ENCODE results near the gene MTCH1. TPM values are rescaled to one million over a fixed set of nuclear protein-coding genes. Genes with fewer than 3 reads are reported as not detected.

MTCH1 gene
- total and polyA plus RNA-seq, 2 of the 4 experiments (the other 2 are of a cell fraction), result 215 to 263 TPM

DNA sequence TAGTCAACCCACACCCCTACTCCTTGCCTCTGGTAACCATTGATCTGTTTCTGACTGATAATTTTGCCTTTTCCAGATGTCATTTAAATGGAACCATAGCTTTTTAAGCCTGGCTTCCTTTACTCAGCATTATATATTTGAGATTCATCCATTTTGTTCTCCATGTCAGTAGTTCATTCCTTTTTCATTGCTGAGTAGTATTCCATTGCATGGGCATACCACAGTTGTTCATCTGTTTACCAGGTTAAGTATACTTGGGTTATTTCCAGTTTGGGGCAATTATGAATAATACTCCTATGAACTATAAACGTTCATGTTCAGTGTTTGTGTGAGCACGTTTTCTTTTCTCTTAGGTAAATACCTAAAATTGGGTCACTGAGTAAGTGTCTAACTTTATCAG lies 44.6 kb upstream of the MTCH1 start:
- no peaks in the 10 kb centered on the region for H3K9me3 ChIP-seq (ENCODE audit: control insufficient read depth, insufficient read depth, low read length)
- H4K8ac ChIP-seq (ENCODE audit: low read depth in 2 of 2, low read length in 2 of 2), result no peak overlapping the region
- intact Hi-C loops (cut with micrococcal nuclease), result no loop called here
- H3K4me3 ChIP-seq (ENCODE audit: insufficient read depth, low read depth, low read length), result no peak overlapping the region
- H3K14ac ChIP-seq (replicated peaks; ENCODE audit: low read depth, low read length), result no peak overlapping the region
- no peaks in the 10 kb centered on the region for H3K4me1 ChIP-seq (ENCODE audit: control insufficient read depth, insufficient read depth, low read length)
- H2BK15ac ChIP-seq (ENCODE audit: low read depth, low read length), result no peak overlapping the region
- H3K18ac ChIP-seq (ENCODE audit: low read depth, low read length), result no peak overlapping the region
- no peak overlapping the region for H2BK5ac ChIP-seq (ENCODE audit: low read depth, low read length, poor library complexity, severe bottlenecking)
- BruUV-seq (replicated peaks), result no TSS peak
- no peak overlapping the region for H4K5ac ChIP-seq (ENCODE audit: low read depth, low read length)
- H4K91ac ChIP-seq (ENCODE audit: insufficient read depth, low read depth, low read length), result no peak overlapping the region
- POLR2A ChIA-PET (ENCODE audit: unreplicated experiment), result no interaction called here
- no peaks in the 10 kb centered on the region for H3K36me3 ChIP-seq (ENCODE audit: control insufficient read depth, insufficient read depth, low read length)
- no peak overlapping the region for H2AK5ac ChIP-seq (ENCODE audit: low read depth, low read length)
- H3K4ac ChIP-seq (ENCODE audit: low read depth, low read length), result no peak overlapping the region
- no peaks in the 10 kb centered on the region for H4K20me1 ChIP-seq (ENCODE audit: insufficient read depth, low read length)
- TF ChIP-seq RCOR1 (IDR thresholded peaks at IDR 0.05; ENCODE audit: insufficient replicate concordance, low read length), result peak; percentile 41
- TF ChIP-seq MAFK (IDR thresholded peaks at IDR 0.05; ENCODE audit: low read depth, low read length), result no peak
- no peaks in the 10 kb centered on the region for H3K79me1 ChIP-seq (ENCODE audit: low read depth in 1 of 2, low read length in 2 of 2)
- H3K9ac ChIP-seq (ENCODE audit: low read depth, low read length), result no peak overlapping the region
- no peak overlapping the region for H2BK20ac ChIP-seq (ENCODE audit: low read depth, low read length)
- H2AFZ ChIP-seq (replicated peaks; ENCODE audit: low read length, poor library complexity), result no peak overlapping the region
- H3K9me1 ChIP-seq (ENCODE audit: insufficient read depth, low read length), result no peaks in the 10 kb centered on the region
- ATAC-seq (ENCODE audit: low read depth) (no peak), DNase-seq (no peak)
- no peak overlapping the region for H3K56ac ChIP-seq (ENCODE audit: extremely low read depth, insufficient read depth, low read length)
- no peak overlapping the region for H3K27ac ChIP-seq (ENCODE audit: insufficient read depth, low read length)
- no peak overlapping the region for H2AK9ac ChIP-seq (replicated peaks; ENCODE audit: low read depth, low read length, poor library complexity)
- CTCF ChIA-PET, result no interaction called here
- H3K27me3 ChIP-seq (ENCODE audit: control insufficient read depth, insufficient read depth, low read length), result no peaks in the 10 kb centered on the region; the same call in 1 of the 2 replicates
- dilution Hi-C loops (cut with HindIII; ENCODE audit: low sequenced_read_pairs, unreplicated experiment), result no loop called here
- in situ Hi-C loops (cut with MboI; ENCODE audit: low sequenced_read_pairs), result no loop called here
- no CpG with 5 or more reads among the region's 2 CpGs for WGBS, 2 experiments (ENCODE audit: extremely low coverage in 2 of 2, insufficient read length in 1 of 2)
- no peak overlapping the region for H2BK120ac ChIP-seq (ENCODE audit: low read depth, low read length)
- H3K23ac ChIP-seq (ENCODE audit: low read depth, low read length), result no peak overlapping the region
- H3K4me2 ChIP-seq (ENCODE audit: low read depth, low read length), result no peak overlapping the region

Measured in IMR-90 (cell line).